HG03175 (cell line): ENCODE results near the gene MSH3.
"Not testable (repeated sequence)": the region's sequence is repeated elsewhere in the genome, so short reads cannot be mapped to it uniquely, and the experiment has no call there.

ENCODE experiments used
- ATAC-seq: cut with Tn5 transposase; IDR thresholded peaks from one replicate; pipeline ENCODE4 v1.9.1; 2021; ENCODE audit warnings: mild to moderate bottlenecking, moderate library complexity; ENCODE audit not compliant: unreplicated experiment

Gene MSH3

GRCh38 chr5:80752427-80752826 lies 98.0 kb downstream of the MSH3 start:
- ATAC-seq = no peak

- ATAC-seq = no peak
Measured at GRCh38 chr5:80753712-80754111, 99.3 kb downstream of the MSH3 start.

- no peak for ATAC-seq
Measured at GRCh38 chr5:80754900-80755299, 100.4 kb downstream of the MSH3 start.

GRCh38 chr5:80755626-80756025 lies 101.2 kb downstream of the MSH3 start:
- peak; percentile 96 for ATAC-seq

- ATAC-seq = no peak
Measured at GRCh38 chr5:80756292-80756691, 101.8 kb downstream of the MSH3 start.

- ATAC-seq = no peak
Measured at GRCh38 chr5:80757290-80757689, 102.8 kb downstream of the MSH3 start.

- ATAC-seq = no peak
Measured at GRCh38 chr5:80759866-80760577, 105.6 kb downstream of the MSH3 start.

- no peak for ATAC-seq
Measured at GRCh38 chr5:80760680-80761079, 106.2 kb downstream of the MSH3 start.

- no peak for ATAC-seq
Measured at GRCh38 chr5:80761176-80761575, 106.7 kb downstream of the MSH3 start.

GRCh38 chr5:80761966-80762365 lies 107.5 kb downstream of the MSH3 start:
- no peak for ATAC-seq

GRCh38 chr5:80762573-80762972 lies 108.1 kb downstream of the MSH3 start:
- ATAC-seq = no peak

- ATAC-seq = no peak
Measured at GRCh38 chr5:80763211-80763610, 108.8 kb downstream of the MSH3 start.

- no peak for ATAC-seq
Measured at GRCh38 chr5:80763873-80764647, 109.6 kb downstream of the MSH3 start.

- no peak for ATAC-seq
Measured at GRCh38 chr5:80764786-80765185, 110.3 kb downstream of the MSH3 start.

GRCh38 chr5:80777347-80778287 lies 123.2 kb downstream of the MSH3 start:
- no peak for ATAC-seq

- ATAC-seq = no peak
Measured at GRCh38 chr5:80780024-80780423, 125.6 kb downstream of the MSH3 start.

- no peak for ATAC-seq
Measured at GRCh38 chr5:80780761-80781285, 126.4 kb downstream of the MSH3 start.

- no peak for ATAC-seq
Measured at GRCh38 chr5:80781356-80781755, 126.9 kb downstream of the MSH3 start.

- no peak for ATAC-seq
Measured at GRCh38 chr5:80782626-80783025, 128.2 kb downstream of the MSH3 start.

- ATAC-seq = not testable (repeated sequence)
Measured at GRCh38 chr5:80783751-80784150, 129.3 kb downstream of the MSH3 start.

- no peak for ATAC-seq
Measured at GRCh38 chr5:80784451-80784850, 130.0 kb downstream of the MSH3 start.
